Gastrocnemius medialis (tissue), 4 donors: ENCODE results near the gene MOGAT2. TPM values are rescaled to one million over a fixed set of nuclear protein-coding genes. Genes with fewer than 3 reads are reported as not detected.

Experiments
- ATAC-seq, 2 donors: fragments of 150-250 bp; one replicate each; pipeline ENCODE4 v1.9.1; 2016
- DNase-seq, 2 donors: peaks; one replicate each; pipeline ENCODE4 v3.0.0-alpha.2; 2019
- H3K27ac ChIP-seq, 4 donors: fragments of 200-600 bp; sonication (generic); 1 replicate in 1 of 4; 2 replicates in 3 of 4; pipeline ENCODE4 v1.5.1; 2016 to 2018; ENCODE audit warnings: mild to moderate bottlenecking in 2 of 4, moderate library complexity in 1 of 4
- H3K27me3 ChIP-seq, 3 donors: fragments of 200-600 bp; sonication (generic) in 2 of 3; 1 replicate in 1 of 3; 2 replicates in 2 of 3; pipeline versions ENCODE4 v1.5.1 to v1.6.0; 2016 to 2019; ENCODE audit warnings: mild to moderate bottlenecking in 1 of 3, moderate library complexity in 1 of 3
- H3K36me3 ChIP-seq, 2 donors: fragments of 200-600 bp; sonication (generic) in 1 of 2; one replicate each; pipeline ENCODE4 v1.5.1; 2017 to 2018
- H3K4me1 ChIP-seq, 2 donors: fragments of 200-600 bp; sonication (generic) in 1 of 2; one replicate each; pipeline ENCODE4 v1.5.1; 2016 to 2017; ENCODE audit warnings: mild to moderate bottlenecking in 2 of 2
- H3K4me3 ChIP-seq, 4 donors: fragments of 200-600 bp; sonication (generic) in 3 of 4; 1 replicate in 1 of 4; 2 replicates in 3 of 4; pipeline ENCODE4 v1.5.1; 2016 to 2019; ENCODE audit warnings: mild to moderate bottlenecking in 2 of 4
- H3K9me3 ChIP-seq, 3 donors: fragments of 200-600 bp; sonication (generic) in 2 of 3; 1 replicate in 1 of 3; 2 replicates in 2 of 3; pipeline ENCODE4 v1.5.1; 2016 to 2019
- POLR2A ChIP-seq, 2 donors: fragments of 450-650 bp; IDR thresholded peaks; one replicate each; pipeline ENCODE4 v1.6.1; 2017; ENCODE audit warnings: antibody characterized with exemption in 2 of 2, mild to moderate bottlenecking in 2 of 2, moderate library complexity in 2 of 2
- in situ Hi-C, 4 donors: fragments of 200-750 bp; cut with MboI; loops; one replicate each; pipeline versions ENCODE4 v1.15.0 to v1.8.0; 2017; ENCODE audit warnings: low sequenced_read_pairs in 4 of 4
- intact Hi-C: fragments of 100-400 bp; cut with DNase I; formaldehyde crosslinking; loops from one replicate; pipeline ENCODE4 v1.15.1; 2023; ENCODE audit warnings: low total_unique reads
- total RNA-seq, 4 donors: library from RNA; depleted of rRNA; stranded (reverse); fragments of >200 nt; gene quantifications; one replicate each; pipeline versions ENCODE4 v1.1.0 to v1.2.3, GENCODE V29; 2016
- TF ChIP-seq, protein P1 (sequence below), 5 experiments: fragments of 450-650 bp in 3 of 5; fragments of 200-600 bp in 2 of 5; sonication (generic) in 2 of 5; IDR thresholded peaks in 4 of 5; conservative IDR thresholded peaks in 1 of 5; 1 replicate in 4 of 5; 2 replicates in 1 of 5; pipeline ENCODE4 v1.5.1; 2016 to 2019; ENCODE audit warnings: antibody characterized with exemption in 5 of 5, mild to moderate bottlenecking in 3 of 5, moderate library complexity in 3 of 5

MOGAT2 gene
- total RNA-seq, 4 donors from 2014 or later = 0.10 to 0.66 (median 0.49) TPM; not detected in 1

DNA sequence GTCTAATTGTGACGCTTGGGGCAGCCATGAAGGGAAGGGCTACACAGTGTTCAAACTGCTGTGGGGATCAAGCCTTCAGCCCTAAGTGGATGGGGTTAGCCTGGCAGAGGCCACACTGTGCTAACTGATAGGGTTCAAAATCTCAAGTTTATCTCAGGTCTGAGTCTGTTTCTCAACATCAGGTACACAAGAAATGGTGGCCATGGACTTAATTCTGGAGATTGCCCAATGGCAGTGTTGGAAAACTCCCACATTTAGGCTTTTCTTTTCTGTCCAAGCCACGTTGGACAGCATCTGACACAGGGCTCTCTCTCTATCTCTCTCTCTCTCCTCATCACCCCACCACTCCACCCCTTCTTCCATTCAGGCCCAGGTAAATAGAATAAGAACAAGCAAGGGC, 40.0 kb downstream of the MOGAT2 start:
- no peaks in the 10 kb centered on the region for H3K36me3 ChIP-seq
- in situ Hi-C loops = no loop called here

DNA sequence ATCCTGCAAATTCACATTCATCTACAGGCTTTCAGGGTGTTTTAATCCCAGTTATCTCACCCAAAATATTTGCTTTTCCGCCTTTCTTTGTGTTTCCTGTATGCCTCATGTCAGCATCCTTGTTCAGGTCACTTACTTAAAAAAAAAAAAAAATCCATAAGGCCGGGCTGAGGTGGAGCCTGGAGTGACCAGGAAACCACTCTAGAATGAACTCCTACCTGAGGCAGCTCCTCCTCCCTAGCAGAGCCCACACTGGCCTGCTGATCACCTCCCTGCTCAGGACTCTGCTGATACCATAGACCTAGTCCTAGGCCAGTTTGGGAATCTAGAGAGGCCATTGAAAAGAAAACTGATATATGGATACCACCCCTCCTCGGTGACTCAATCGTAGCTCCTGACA, 42.2 kb downstream of the MOGAT2 start:
- Histone ChIP-seq H3K4me1 (no peaks in the 10 kb centered on the region), H3K36me3 (no peaks in the 10 kb centered on the region), H3K27ac (no peak overlapping the region), H3K27me3 (no peaks in the 10 kb centered on the region), H3K9me3 (no peaks in the 10 kb centered on the region), H3K4me3 (no peak overlapping the region)
- in situ Hi-C loops (no loop called here), intact Hi-C loops (no loop called here)
- DNase-seq (no peak), ATAC-seq (no peak)
- TF ChIP-seq, protein P1, sequence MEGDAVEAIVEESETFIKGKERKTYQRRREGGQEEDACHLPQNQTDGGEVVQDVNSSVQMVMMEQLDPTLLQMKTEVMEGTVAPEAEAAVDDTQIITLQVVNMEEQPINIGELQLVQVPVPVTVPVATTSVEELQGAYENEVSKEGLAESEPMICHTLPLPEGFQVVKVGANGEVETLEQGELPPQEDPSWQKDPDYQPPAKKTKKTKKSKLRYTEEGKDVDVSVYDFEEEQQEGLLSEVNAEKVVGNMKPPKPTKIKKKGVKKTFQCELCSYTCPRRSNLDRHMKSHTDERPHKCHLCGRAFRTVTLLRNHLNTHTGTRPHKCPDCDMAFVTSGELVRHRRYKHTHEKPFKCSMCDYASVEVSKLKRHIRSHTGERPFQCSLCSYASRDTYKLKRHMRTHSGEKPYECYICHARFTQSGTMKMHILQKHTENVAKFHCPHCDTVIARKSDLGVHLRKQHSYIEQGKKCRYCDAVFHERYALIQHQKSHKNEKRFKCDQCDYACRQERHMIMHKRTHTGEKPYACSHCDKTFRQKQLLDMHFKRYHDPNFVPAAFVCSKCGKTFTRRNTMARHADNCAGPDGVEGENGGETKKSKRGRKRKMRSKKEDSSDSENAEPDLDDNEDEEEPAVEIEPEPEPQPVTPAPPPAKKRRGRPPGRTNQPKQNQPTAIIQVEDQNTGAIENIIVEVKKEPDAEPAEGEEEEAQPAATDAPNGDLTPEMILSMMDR (IDR thresholded peaks at IDR 0.05 in 4 of 5, conservative IDR thresholded peaks at IDR 0.05 in 1 of 5) = no peak
- no peak for TF ChIP-seq POLR2A (IDR thresholded peaks at IDR 0.05)

More for the DNA sequence above, 40.0 kb downstream of the MOGAT2 start:
- Histone ChIP-seq H3K4me3 (no peak overlapping the region), H3K4me1 (no peaks in the 10 kb centered on the region), H3K27me3 (no peaks in the 10 kb centered on the region), H3K27ac (no peak overlapping the region), H3K9me3 (no peaks in the 10 kb centered on the region)
- intact Hi-C loops = no loop called here
- DNase-seq (no peak), ATAC-seq (no peak)
- TF ChIP-seq, protein P1 (IDR thresholded peaks at IDR 0.05 in 4 of 5, conservative IDR thresholded peaks at IDR 0.05 in 1 of 5) = no peak
- no peak for TF ChIP-seq POLR2A (IDR thresholded peaks at IDR 0.05)

DNA sequence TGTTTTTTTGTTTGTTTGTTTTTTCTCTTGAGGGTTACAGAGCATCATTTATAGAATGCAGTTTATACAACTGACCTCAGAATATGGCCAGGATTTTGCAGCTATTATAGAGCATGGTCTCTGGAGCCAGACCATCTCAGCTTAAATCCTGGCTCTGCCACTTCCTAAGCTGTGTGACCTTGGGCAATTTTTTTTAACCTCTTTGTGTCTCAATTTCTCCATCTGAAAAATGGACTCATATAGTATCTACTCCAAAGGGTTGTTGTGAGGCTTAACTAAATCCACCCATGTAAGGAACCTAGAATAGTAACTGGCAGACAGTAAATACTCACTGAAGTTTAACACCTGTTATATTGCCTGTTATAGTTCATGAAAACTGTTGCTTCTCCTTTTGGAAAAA, 42.6 kb downstream of the MOGAT2 start:
- Histone ChIP-seq H3K4me3 (no peak overlapping the region), H3K4me1 (no peaks in the 10 kb centered on the region), H3K9me3 (no peaks in the 10 kb centered on the region), H3K36me3 (no peaks in the 10 kb centered on the region), H3K27ac (no peak overlapping the region), H3K27me3 (no peaks in the 10 kb centered on the region)
- in situ Hi-C loops = no loop called here
- intact Hi-C loops = no loop called here
- ATAC-seq = no peak
- no peak for DNase-seq
- TF ChIP-seq, protein P1 (IDR thresholded peaks at IDR 0.05 in 4 of 5, conservative IDR thresholded peaks at IDR 0.05 in 1 of 5) = no peak
- no peak for TF ChIP-seq POLR2A (IDR thresholded peaks at IDR 0.05)

DNA sequence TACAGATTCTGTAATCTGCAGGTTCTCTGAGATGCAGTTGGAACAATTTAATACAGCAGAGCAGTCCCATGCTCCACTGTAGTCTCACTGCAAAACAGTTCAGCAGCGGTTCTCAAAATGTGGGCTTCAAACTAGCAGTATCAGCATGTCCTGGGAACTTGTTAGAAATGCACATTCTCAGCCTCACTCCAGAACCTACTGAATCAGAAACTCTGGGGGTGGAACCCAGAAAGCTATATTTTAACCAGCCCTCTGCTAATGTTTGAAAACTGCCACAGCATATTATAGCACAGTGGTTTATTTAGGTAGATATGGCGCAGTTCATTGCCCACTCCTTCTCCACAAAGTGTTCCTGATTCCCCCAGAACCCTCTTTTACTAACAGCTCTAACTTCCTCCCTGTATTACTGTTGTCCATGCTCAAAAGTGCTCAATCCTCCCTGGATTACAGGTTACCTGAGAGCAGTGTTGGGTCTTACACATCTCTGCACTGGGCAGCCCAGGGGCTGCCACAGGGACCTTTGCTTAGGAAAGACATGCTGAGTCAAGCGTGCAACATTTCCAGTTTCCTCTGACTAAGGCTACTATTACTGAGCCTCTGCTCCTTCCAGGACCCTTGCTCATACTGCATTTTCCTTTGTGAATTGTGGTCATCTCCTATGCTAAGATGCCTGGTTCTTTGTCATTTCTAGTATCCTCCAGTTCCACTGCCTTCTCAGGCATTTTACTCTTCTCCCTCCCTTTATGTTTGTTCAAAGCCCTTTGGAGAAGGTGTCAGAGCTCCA, 43.3 kb downstream of the MOGAT2 start:
- TF ChIP-seq, protein P1 (IDR thresholded peaks at IDR 0.05 in 4 of 5, conservative IDR thresholded peaks at IDR 0.05 in 1 of 5) = no peak
- no peak for TF ChIP-seq POLR2A (IDR thresholded peaks at IDR 0.05)
- Histone ChIP-seq H3K36me3 (no peaks in the 10 kb centered on the region), H3K9me3 (no peaks in the 10 kb centered on the region), H3K27ac (no peak overlapping the region), H3K4me1 (no peaks in the 10 kb centered on the region), H3K4me3 (no peak overlapping the region), H3K27me3 (no peaks in the 10 kb centered on the region)
- in situ Hi-C loops (no loop called here), intact Hi-C loops (no loop called here)
- no peak for DNase-seq
- ATAC-seq = no peak
